Posterior vena cava (tissue), 2 donors: Measurements from ENCODE around the gene C1orf35. TPM values are rescaled to one million over a fixed set of nuclear protein-coding genes. Genes with fewer than 3 reads are reported as not detected.
"Not testable (repeated sequence)": the region's sequence is repeated elsewhere in the genome, so short reads cannot be mapped to it uniquely, and the experiment has no call there.

Source experiments
- DNase-seq: peaks from one replicate; pipeline ENCODE4 v3.0.0-alpha.2; 2020; ENCODE audit warnings: low spot score
- intact Hi-C, 2 donors: fragments of 100-400 bp; cut with DNase I; formaldehyde crosslinking; loops; one replicate each; pipeline versions ENCODE4 v1.14.1 to v1.14.2; 2022 to 2023
- total RNA-seq, 2 donors: library from RNA; stranded (reverse); fragmentation: NEBNext Ultra II Directional; extraction: Animal tissue kit (Norgen Biotek cat#: 25700); gene quantifications; one replicate each; pipeline ENCODE4 v1.2.1, GENCODE V29; 2021
- donor health status: DM: yes; HTN: yes; CAD: no.
- donor health status: DM: yes; HTN: yes; CAD: no.

C1orf35 gene
- total RNA-seq, 2 donors from 2014 or later = 7.8 to 8.0 TPM

- intact Hi-C loops = no loop called here
- DNase-seq = no peak
These were observed 9.0 kb upstream of the C1orf35 start for GRCh38 chr1:228112167-228112566.

- intact Hi-C loops, DNase-seq: not testable (repeated sequence)
These were observed 8.2 kb upstream of the C1orf35 start for GRCh38 chr1:228111315-228111714.

GRCh38 chr1:228110556-228110955 is 7.4 kb upstream of the C1orf35 start:
- intact Hi-C loops = no loop called here
- no peak for DNase-seq

- no peak for DNase-seq
- intact Hi-C loops = no loop called here
These were observed 6.9 kb upstream of the C1orf35 start for GRCh38 chr1:228109962-228110488.

- intact Hi-C loops = no loop called here
These were observed 6.2 kb upstream of the C1orf35 start, which contains the start of gene MRPL55 for GRCh38 chr1:228109073-228109961. MRPL55 (minus strand) TSS chr1:228109299; CDS start chr1:228108260, 1,039 bp downstream.

GRCh38 chr1:228108742-228109072 is 5.6 kb upstream of the C1orf35 start:
- intact Hi-C loops = no loop called here
- DNase-seq = no peak

More at GRCh38 chr1:228109073-228109961, 6.2 kb upstream of the C1orf35 start, which contains the start of gene MRPL55:
- peak; percentile 99 for DNase-seq

- intact Hi-C loops = no loop called here
- no peak for DNase-seq
These were observed 5.0 kb upstream of the C1orf35 start for GRCh38 chr1:228108055-228108690.

- DNase-seq = no peak
- intact Hi-C loops = no loop called here
These were observed 4.5 kb upstream of the C1orf35 start for GRCh38 chr1:228107636-228108035.

- intact Hi-C loops = no loop called here
- no peak for DNase-seq
These were observed 3.6 kb upstream of the C1orf35 start for GRCh38 chr1:228106800-228107054.

GRCh38 chr1:228105996-228106799 is 3.1 kb upstream of the C1orf35 start:
- intact Hi-C loops = no loop called here
- peak; percentile 66 for DNase-seq

- DNase-seq = peak; percentile 80
These were observed 2.3 kb upstream of the C1orf35 start for GRCh38 chr1:228105270-228105995.

GRCh38 chr1:228104526-228105269 is 1.6 kb upstream of the C1orf35 start:
- intact Hi-C loops = no loop called here

More at GRCh38 chr1:228105270-228105995, 2.3 kb upstream of the C1orf35 start:
- intact Hi-C loops = no loop called here

GRCh38 chr1:228101994-228102790 is 933 bp downstream of the C1orf35 start:
- DNase-seq = peak; percentile 84
- intact Hi-C loops = no loop called here

More at GRCh38 chr1:228104526-228105269, 1.6 kb upstream of the C1orf35 start:
- DNase-seq = no peak

GRCh38 chr1:228101614-228101993 is 1.5 kb downstream of the C1orf35 start:
- DNase-seq = no peak
- intact Hi-C loops = no loop called here

GRCh38 chr1:228100822-228101613 is 2.1 kb downstream of the C1orf35 start:
- DNase-seq = peak; percentile 78
- intact Hi-C loops = no loop called here

GRCh38 chr1:228099331-228099732 is 3.8 kb downstream of the C1orf35 start:
- DNase-seq = peak; percentile 62
- intact Hi-C loops = no loop called here
